Measurements from ENCODE around the gene RAB15.

RAB15 gene

DNA sequence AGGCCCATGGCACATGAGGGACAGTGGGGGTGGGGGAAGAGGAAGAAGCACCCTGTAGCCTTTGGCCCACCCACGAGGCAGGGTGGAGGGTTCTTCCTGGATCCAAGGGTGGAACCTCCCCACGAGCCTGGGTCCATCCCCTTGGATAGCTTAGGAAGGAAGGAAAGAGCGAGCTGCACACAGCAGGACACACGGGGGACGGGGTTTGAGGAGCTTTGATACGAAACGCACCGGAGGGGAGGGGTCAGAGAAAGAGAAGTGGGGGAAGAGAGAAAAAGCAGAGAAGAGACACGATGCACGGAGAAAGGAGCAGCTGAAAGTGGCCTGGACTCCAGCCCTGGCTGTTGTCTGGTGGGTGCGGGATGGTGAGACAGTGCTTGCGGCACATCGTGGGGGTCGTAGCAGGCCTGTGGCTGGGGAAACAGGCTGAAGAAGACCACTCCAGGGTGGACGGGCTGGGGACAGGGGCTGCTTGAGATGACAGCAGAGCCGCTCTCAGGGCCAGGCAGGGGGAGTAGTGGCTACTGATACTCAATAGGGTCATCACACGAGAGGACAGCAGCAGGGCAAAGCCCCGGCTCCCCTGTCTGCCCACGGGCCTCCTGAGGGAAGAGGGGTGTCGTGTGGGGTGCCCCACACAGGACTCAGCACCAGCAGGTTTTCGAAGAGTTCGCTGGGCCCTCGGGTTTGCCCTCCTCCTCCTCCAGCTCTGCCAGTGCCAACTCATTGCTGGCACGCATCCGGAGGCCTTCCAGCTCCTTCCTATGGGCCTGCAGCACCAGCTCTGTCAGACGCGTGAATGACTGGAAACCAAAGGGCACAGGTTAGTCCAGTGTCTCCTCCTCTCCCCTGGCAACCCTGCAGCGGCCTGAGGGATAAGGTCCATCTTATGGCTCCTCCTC lies 24.2 kb downstream of the RAB15 start:
- DNase-seq (ENCODE audit: low read depth) = no peak
- no peak overlapping the region for H3K4me3 ChIP-seq (replicated peaks; ENCODE audit: low read depth, low read length)
- TF ChIP-seq, protein P1, sequence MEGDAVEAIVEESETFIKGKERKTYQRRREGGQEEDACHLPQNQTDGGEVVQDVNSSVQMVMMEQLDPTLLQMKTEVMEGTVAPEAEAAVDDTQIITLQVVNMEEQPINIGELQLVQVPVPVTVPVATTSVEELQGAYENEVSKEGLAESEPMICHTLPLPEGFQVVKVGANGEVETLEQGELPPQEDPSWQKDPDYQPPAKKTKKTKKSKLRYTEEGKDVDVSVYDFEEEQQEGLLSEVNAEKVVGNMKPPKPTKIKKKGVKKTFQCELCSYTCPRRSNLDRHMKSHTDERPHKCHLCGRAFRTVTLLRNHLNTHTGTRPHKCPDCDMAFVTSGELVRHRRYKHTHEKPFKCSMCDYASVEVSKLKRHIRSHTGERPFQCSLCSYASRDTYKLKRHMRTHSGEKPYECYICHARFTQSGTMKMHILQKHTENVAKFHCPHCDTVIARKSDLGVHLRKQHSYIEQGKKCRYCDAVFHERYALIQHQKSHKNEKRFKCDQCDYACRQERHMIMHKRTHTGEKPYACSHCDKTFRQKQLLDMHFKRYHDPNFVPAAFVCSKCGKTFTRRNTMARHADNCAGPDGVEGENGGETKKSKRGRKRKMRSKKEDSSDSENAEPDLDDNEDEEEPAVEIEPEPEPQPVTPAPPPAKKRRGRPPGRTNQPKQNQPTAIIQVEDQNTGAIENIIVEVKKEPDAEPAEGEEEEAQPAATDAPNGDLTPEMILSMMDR (IDR thresholded peaks at IDR 0.05; ENCODE audit: low read length, missing control alignments) = no peak

DNA sequence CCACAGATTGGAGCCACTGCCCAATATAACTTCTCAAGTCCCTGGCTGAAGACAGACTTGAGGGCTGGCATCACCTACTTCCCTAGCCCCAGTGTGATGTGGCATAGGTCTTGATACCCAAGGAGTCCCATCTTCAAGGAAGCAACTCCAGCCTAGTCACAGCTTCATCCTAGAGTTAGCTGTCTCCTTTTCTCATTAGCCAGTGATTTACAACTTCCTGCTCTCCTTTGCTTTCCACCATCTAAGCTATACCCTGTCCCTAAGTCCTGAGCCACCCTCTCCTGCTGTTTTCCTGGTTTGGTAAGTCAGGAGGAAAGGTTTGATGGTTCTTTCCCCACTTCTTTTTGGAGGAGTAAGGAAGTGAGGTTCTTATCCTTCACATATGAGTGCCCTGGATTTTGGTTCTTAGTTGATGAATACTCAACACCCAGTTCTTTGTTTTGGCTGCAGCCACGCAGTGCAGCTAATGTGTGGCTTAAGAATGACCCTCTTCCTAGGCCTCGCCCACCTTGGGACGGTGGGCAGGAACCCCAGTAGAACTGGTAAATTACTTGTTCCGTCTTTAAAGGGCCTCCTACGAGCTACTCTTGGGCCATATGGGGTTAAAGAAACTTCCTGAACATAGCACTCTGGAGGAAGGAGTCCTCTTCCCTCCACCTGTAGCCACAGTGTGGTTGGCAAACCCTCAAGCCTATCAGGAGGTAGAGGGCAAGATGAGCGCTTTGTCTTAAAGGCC lies 25.7 kb downstream of the RAB15 start:
- TF ChIP-seq, protein P1 (IDR thresholded peaks at IDR 0.05; ENCODE audit: low read length, missing control alignments) = no peak
- H3K4me3 ChIP-seq (replicated peaks; ENCODE audit: low read depth, low read length) = no peak overlapping the region
- DNase-seq (ENCODE audit: low read depth) = no peak

DNA sequence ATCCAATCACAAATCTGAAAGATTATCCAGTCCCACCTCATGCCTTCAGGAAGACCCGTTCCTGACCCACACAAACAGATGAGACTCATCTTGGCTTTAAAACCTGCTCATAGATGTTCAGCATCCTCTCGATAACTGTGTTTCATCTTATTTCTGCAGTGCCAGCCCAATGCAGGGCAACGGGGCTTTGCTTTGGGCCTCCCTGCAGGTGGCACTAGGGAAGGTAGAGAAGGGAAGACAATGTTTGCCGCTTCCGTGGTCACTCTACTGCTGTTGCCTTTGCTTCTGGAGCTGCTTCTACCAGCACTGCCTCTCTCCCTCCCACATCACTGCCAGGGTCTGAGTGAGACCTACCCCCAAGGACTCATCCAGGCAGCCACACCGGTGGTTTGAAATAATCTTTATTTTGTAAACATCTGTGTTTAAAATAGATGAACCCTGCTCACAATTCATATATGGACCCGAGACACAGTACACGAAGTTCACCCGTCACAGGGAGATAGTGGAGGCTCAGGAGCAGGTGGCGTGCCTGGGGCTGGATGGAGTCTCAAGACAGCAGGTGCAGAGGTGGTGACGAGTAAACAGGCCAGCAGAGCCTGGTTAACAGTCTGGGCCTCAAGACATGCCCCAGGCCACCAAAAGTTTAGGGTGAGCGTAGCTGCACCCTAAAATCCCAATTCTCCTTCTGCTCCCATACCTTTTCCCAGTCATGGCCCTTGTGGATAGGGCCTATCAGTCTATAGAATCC lies 26.5 kb downstream of the RAB15 start:
- TF ChIP-seq, protein P1 (IDR thresholded peaks at IDR 0.05; ENCODE audit: low read length, missing control alignments) = no peak

DNA sequence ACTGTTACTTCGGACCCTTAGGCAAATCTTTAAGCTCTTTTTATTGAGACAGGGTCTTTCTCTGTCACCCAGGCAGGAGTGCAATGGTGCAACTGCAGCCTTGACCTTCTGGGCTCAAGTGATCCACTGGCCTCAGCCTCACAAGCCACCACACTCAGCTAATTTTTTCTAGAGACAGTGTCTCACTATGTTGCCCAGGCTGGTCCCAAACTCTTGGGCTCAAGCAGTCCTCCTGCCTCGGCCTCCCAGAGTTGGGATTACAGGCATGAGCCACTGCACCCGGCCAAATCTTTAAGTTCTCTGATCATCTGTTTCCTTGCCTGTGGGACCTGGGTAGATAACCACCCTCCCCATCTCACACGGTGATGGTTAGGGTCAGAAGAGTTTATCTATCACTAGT lies 27.3 kb downstream of the RAB15 start:
- TF ChIP-seq, protein P1 (IDR thresholded peaks at IDR 0.05; ENCODE audit: low read length, missing control alignments) = no peak
- no peak overlapping the region for H3K4me3 ChIP-seq (replicated peaks; ENCODE audit: low read depth, low read length)
- DNase-seq (ENCODE audit: low read depth) = no peak

More for the DNA sequence above, 26.5 kb downstream of the RAB15 start:
- no peak overlapping the region for H3K4me3 ChIP-seq (replicated peaks; ENCODE audit: low read depth, low read length)
- DNase-seq (ENCODE audit: low read depth) = no peak

DNA sequence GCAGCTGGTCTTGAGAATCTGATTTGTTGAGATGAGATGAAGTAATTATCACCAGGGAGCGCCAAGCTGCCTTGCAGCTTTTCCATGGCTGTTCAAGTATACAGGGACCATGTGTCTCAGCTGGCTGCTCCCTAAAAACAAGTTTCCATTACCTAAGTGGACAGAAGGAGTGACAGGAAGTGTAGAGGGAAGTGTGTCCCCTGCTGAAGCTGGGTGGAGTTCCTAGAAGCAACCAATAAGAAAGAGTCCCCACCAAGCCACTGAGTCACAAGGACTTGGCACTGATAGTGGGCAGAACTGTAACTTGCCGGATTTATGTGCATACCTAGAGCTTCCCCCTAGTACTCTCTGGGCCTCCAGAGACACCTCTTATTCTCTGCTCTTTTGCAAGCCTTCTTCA lies 28.1 kb downstream of the RAB15 start:
- H3K4me3 ChIP-seq (replicated peaks; ENCODE audit: low read depth, low read length) = no peak overlapping the region
- TF ChIP-seq, protein P1 (IDR thresholded peaks at IDR 0.05; ENCODE audit: low read length, missing control alignments) = no peak
- DNase-seq (ENCODE audit: low read depth) = no peak

DNA sequence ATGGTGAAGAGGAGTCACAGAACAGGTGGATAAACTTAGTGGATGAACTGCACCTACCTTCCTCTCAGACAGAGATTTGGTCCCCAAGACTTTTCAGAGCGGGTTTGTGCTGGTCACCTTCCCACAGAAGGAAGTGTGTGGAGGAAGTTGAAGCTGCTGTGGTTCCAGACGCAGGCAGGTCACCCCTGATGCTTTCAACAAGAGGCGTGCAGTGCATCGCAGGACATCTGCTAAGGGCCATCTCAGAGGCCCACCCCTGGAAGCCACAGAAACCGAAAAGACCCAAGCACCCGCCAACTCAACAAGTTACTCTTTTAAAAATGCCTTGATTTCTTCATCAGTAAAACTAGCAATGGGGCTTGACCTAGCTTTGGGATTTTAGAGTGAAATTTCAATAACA lies 28.6 kb downstream of the RAB15 start:
- DNase-seq (ENCODE audit: low read depth) = no peak
- TF ChIP-seq, protein P1 (IDR thresholded peaks at IDR 0.05; ENCODE audit: low read length, missing control alignments) = no peak
- no peak overlapping the region for H3K4me3 ChIP-seq (replicated peaks; ENCODE audit: low read depth, low read length)

Measured in fibroblast of pulmonary artery (primary cell).